Activated naive CD4-positive, alpha-beta T cell treated with anti-CD3 and anti-CD28 coated beads for 36 hours (primary cell): ENCODE data around the gene LILRB2. TPM values are rescaled to one million over a fixed set of nuclear protein-coding genes. Genes with fewer than 3 reads are reported as not detected.
"Not testable (repeated sequence)": the region's sequence is repeated elsewhere in the genome, so short reads cannot be mapped to it uniquely, and the experiment has no call there.

Experiments
- CTCF ChIA-PET: fragments of 350-600 bp; sonication (Branson Sonifier 250); formaldehyde crosslinking; loops from one replicate; lab custom pipeline; 2021; ENCODE audit warnings: antibody characterized with exemption; lab: Charles Lee
- DNase-seq: peaks from one replicate; pipeline ENCODE4 v3.0.0-alpha.2; 2020
- H3K27ac Mint-ChIP-seq: one replicate; pipeline ENCODE4 v1.8.0; 2021; ENCODE audit warnings: mild to moderate bottlenecking, mixed read lengths
- H3K27me3 Mint-ChIP-seq: one replicate; pipeline ENCODE4 v1.8.0; 2021; ENCODE audit warnings: low read depth, mixed read lengths
- H3K36me3 Mint-ChIP-seq: one replicate; pipeline ENCODE4 v1.8.0; 2021; ENCODE audit warnings: low read depth, mixed read lengths
- H3K4me1 Mint-ChIP-seq: one replicate; pipeline ENCODE4 v1.8.0; 2021; ENCODE audit warnings: low read depth, mixed read lengths
- H3K4me3 Mint-ChIP-seq: one replicate; pipeline ENCODE4 v1.8.0; 2021; ENCODE audit warnings: mild to moderate bottlenecking, moderate library complexity, mixed read lengths
- H3K9me3 Mint-ChIP-seq: one replicate; pipeline ENCODE4 v1.8.0; 2021; ENCODE audit warnings: mixed read lengths
- intact Hi-C: fragments of 100-400 bp; cut with micrococcal nuclease; formaldehyde crosslinking; loops from one replicate; pipeline ENCODE4 v1.15.1; 2023
- microRNA-seq: library from miRNA; unstranded; fragments of <30 nt; microRNA quantifications from one replicate; pipeline ENCODE4 v1.2.0, GENCODE V29; 2022; ENCODE audit warnings: borderline microRNAs expressed, borderline replicate concordance
- total RNA-seq, 2 experiments: library from RNA; stranded (reverse); gene quantifications; one replicate each; pipeline ENCODE4 v1.2.3, GENCODE V29; 2021

LILRB2 gene
- total RNA-seq, 2 experiments from 2014 or later: not detected

- H3K9me3 Mint-ChIP-seq, H3K4me3 Mint-ChIP-seq, DNase-seq, CTCF ChIA-PET, H3K4me1 Mint-ChIP-seq, H3K27ac Mint-ChIP-seq, H3K27me3 Mint-ChIP-seq, H3K36me3 Mint-ChIP-seq: not testable (repeated sequence)
- intact Hi-C loops: loop anchor here (2.0 kb wide), 1 partner anchor 21 kb away; no protein-coding TSS in a partner anchor
Measured at GRCh38 chr19:54223937-54224281, 57.0 kb downstream of the LILRB2 start.

Small RNAs within 50 kb of the gene (microRNA-seq; reads per million reads assigned to microRNA genes)
- gene MIR4752: not detected

Other genes with a start within 250 kb of the LILRB2 start
- not detected for gene VSTM1, start 217.2 kb downstream of the LILRB2 start, total RNA-seq
- not detected for gene TARM1, start 199.7 kb downstream of the LILRB2 start, total RNA-seq
- gene OSCAR, start 180.3 kb downstream of the LILRB2 start, total RNA-seq: under 1 TPM; 0.17 to 0.36 TPM
- 100 to 1,000 TPM; 110 to 120 TPM for gene NDUFA3, start 178.3 kb downstream of the LILRB2 start, total RNA-seq
- 10 to 100 TPM; 17.0 to 17.3 TPM for gene TFPT, start 165.5 kb downstream of the LILRB2 start, total RNA-seq
- gene PRPF31, start 165.4 kb downstream of the LILRB2 start, total RNA-seq: 10 to 100 TPM; 67.5 to 71.8 TPM
- gene CNOT3, start 143.3 kb downstream of the LILRB2 start, total RNA-seq: 10 to 100 TPM; 50.4 to 58.3 TPM
- gene LENG1, start 121.4 kb downstream of the LILRB2 start, total RNA-seq: 1 to 10 TPM; 4.7 to 5.6 TPM
- gene TMC4, start 108.0 kb downstream of the LILRB2 start, total RNA-seq: under 1 TPM in 1 of 2 experiments, not detected in 1; 0.24 TPM
- 10 to 100 TPM; 33.7 to 36.1 TPM for gene MBOAT7, start 91.5 kb downstream of the LILRB2 start, total RNA-seq
- gene TSEN34, start 89.8 kb downstream of the LILRB2 start, total RNA-seq: 1 to 10 TPM; 8.0 to 8.5 TPM
- gene RPS9, start 80.3 kb downstream of the LILRB2 start, total RNA-seq: 1,000 to 10,000 TPM; 1,883 to 1,912 TPM
- gene LILRB3, start 58.1 kb downstream of the LILRB2 start, total RNA-seq: not detected
- not detected for gene LILRA6, start 38.3 kb downstream of the LILRB2 start, total RNA-seq
- gene LILRB5, start 23.8 kb downstream of the LILRB2 start, total RNA-seq: not detected
- not detected for gene LILRA5, start 32.1 kb upstream of the LILRB2 start, total RNA-seq
- not detected for gene LILRA4, start 58.1 kb upstream of the LILRB2 start, total RNA-seq
- gene LAIR1, start 83.8 kb upstream of the LILRB2 start, total RNA-seq: 1 to 10 TPM; 5.2 to 5.7 TPM
- not detected for gene TTYH1, start 134.4 kb upstream of the LILRB2 start, total RNA-seq
- 100 to 1,000 TPM; 171 to 175 TPM for gene LENG8, start 168.1 kb upstream of the LILRB2 start, total RNA-seq
- gene LENG9, start 182.7 kb upstream of the LILRB2 start, total RNA-seq: 1 to 10 TPM; 5.7 to 7.1 TPM
- gene CDC42EP5, start 192.2 kb upstream of the LILRB2 start, total RNA-seq: not detected
- gene LAIR2, start 221.7 kb upstream of the LILRB2 start, total RNA-seq: under 1 TPM; 0.45 to 0.69 TPM